Measurements from ENCODE around the gene SLC10A7.

The SLC10A7 gene

GRCh38 chr4:146252969-146253611, 268.6 kb downstream of the SLC10A7 start:
- peak; percentile 60 for FAIRE-seq

- no peak for FAIRE-seq
Observed at GRCh38 chr4:146247356-146247755, 274.4 kb downstream of the SLC10A7 start.

GRCh38 chr4:146246381-146246780, 275.4 kb downstream of the SLC10A7 start:
- no peak for FAIRE-seq

- no peak for FAIRE-seq
Observed at GRCh38 chr4:146245850-146246249, 275.9 kb downstream of the SLC10A7 start.

GRCh38 chr4:146245246-146245645, 276.5 kb downstream of the SLC10A7 start:
- no peak for FAIRE-seq

- FAIRE-seq: no peak
Observed at GRCh38 chr4:146244496-146244895, 277.2 kb downstream of the SLC10A7 start.

GRCh38 chr4:146243883-146244277, 277.9 kb downstream of the SLC10A7 start:
- no peak for FAIRE-seq

- no peak for FAIRE-seq
Observed at GRCh38 chr4:146243141-146243882, 278.4 kb downstream of the SLC10A7 start.

- no peak for FAIRE-seq
Observed at GRCh38 chr4:146238107-146238506, 283.6 kb downstream of the SLC10A7 start.

- no peak for FAIRE-seq
Observed at GRCh38 chr4:146237092-146237491, 284.6 kb downstream of the SLC10A7 start.

GRCh38 chr4:146236216-146236615, 285.5 kb downstream of the SLC10A7 start:
- no peak for FAIRE-seq

- no peak for FAIRE-seq
Observed at GRCh38 chr4:146235654-146236177, 286.0 kb downstream of the SLC10A7 start.

- FAIRE-seq: no peak
Observed at GRCh38 chr4:146232131-146232722, 289.5 kb downstream of the SLC10A7 start.

- no peak for FAIRE-seq
Observed at GRCh38 chr4:146229406-146229805, 292.3 kb downstream of the SLC10A7 start.

GRCh38 chr4:146224326-146224966, 297.3 kb downstream of the SLC10A7 start:
- no peak for FAIRE-seq

GRCh38 chr4:146222313-146222712, 299.4 kb downstream of the SLC10A7 start:
- no peak for FAIRE-seq

GRCh38 chr4:146214238-146214637, 307.5 kb downstream of the SLC10A7 start, which contains the start of gene REELD1:
TSS of gene REELD1 (plus strand) at chr4:146214538. CDS start at chr4:146216953, 2,415 bp downstream.
- FAIRE-seq: no peak

- FAIRE-seq: no peak
Observed at GRCh38 chr4:146212781-146213180, 309.0 kb downstream of the SLC10A7 start.

- no peak for FAIRE-seq
Observed at GRCh38 chr4:146211440-146211839, 310.3 kb downstream of the SLC10A7 start.

- FAIRE-seq: no peak
Observed at GRCh38 chr4:146210890-146211289, 310.9 kb downstream of the SLC10A7 start.

GRCh38 chr4:146207410-146207809, 314.3 kb downstream of the SLC10A7 start:
- no peak for FAIRE-seq

Measured in colon (tissue), 2 donors.